ENCODE measurements around the gene KRCC1. TPM values are rescaled to one million over a fixed set of nuclear protein-coding genes. Genes with fewer than 3 reads are reported as not detected.
A peak's percentile ranks its signal among the peaks of the same experiment; 100 is the strongest.

KRCC1 gene
- total RNA-seq (10 to 100 TPM; 10.8 to 24.1 (median 18.7) TPM), polyA plus RNA-seq (10 to 100 TPM; 19.1 to 44.4 (median 20.1) TPM)
- long read RNA-seq, donor 1, transcript KRCC1-201 (4 exons, 1,753 nt): major isoform, 6 of 13 reads
- long read RNA-seq, donor 1, partial matches to known transcripts: 0 of 13 reads
- long read RNA-seq, donor 1, other reads (novel, unspliced or antisense): 7 of 13 reads
- long read RNA-seq, donor 2, transcript KRCC1-201 (4 exons, 1,753 nt): major isoform, 27 of 41 reads
- long read RNA-seq, donor 2, partial matches to known transcripts: 0 of 41 reads
- long read RNA-seq, donor 2, other reads (novel, unspliced or antisense): 14 of 41 reads

GRCh38 chr2:88055371-88056128, at the start of gene KRCC1:
TSS of gene KRCC1 (minus strand) at chr2:88055783. CDS start at chr2:88028563, 27,220 bp downstream.
- intact Hi-C loops (cut with DNase I): loop anchor here in 1 of 2 donors (5.0 kb wide), 2 partner anchors 42 to 132 kb away; no protein-coding TSS in a partner anchor
- DNase-seq: peak; percentile 96 to 98
- WGBS, 3 donors: 0% methylated on average over 58 to 77 of the region's 77 CpGs
- peak; percentile 95 to 96 (median 95) for ATAC-seq
- Histone ChIP-seq H3K36me3 (ENCODE audit: insufficient read depth in 1 of 2, low read depth in 1 of 2) (no peaks in the 10 kb centered on the region), H3K4me3 (peak within 1 kb of the TSS; percentile 91), H3K9me3 (no peaks in the 10 kb centered on the region), H3K4me1 (peaks cover 23% of the 10 kb centered on the region), H3K27me3 (ENCODE audit: insufficient read depth in 3 of 3, low read length in 2 of 3) (no peaks in the 10 kb centered on the region), H3K27ac (peak within 1 kb of the TSS; percentile 99)
- peak; percentile 7 for TF ChIP-seq CTCF (IDR thresholded peaks at IDR 0.05)

GRCh38 chr2:88100489-88100858, 44.9 kb upstream of the KRCC1 start:
- Histone ChIP-seq H3K9me3 (no peaks in the 10 kb centered on the region), H3K4me1 (peaks cover 11% of the 10 kb centered on the region), H3K27me3 (ENCODE audit: insufficient read depth in 3 of 3, low read length in 2 of 3) (no peaks in the 10 kb centered on the region), H3K36me3 (ENCODE audit: insufficient read depth in 1 of 2, low read depth in 1 of 2) (peaks cover 2 to 70% of the 10 kb centered on the region in 2 donors), H3K4me3 (peak overlapping the region; percentile 11), H3K27ac (peak overlapping the region; percentile 80)
- ATAC-seq (peak; percentile 83 to 88 (median 86)), DNase-seq (peak; percentile 28 to 82)
- intact Hi-C loops (cut with DNase I): loop anchor here in 1 of 2 donors (5.0 kb wide), 1 partner anchor 38 kb away; no protein-coding TSS in a partner anchor
- 28 to 38% (median 35%) methylated on average over 3 of the region's 3 CpGs for WGBS, 3 donors
- TF ChIP-seq CTCF (IDR thresholded peaks at IDR 0.05): no peak

GRCh38 chr2:88099798-88100488, 44.4 kb upstream of the KRCC1 start:
- Histone ChIP-seq H3K27ac (peak overlapping the region; percentile 80), H3K36me3 (ENCODE audit: insufficient read depth in 1 of 2, low read depth in 1 of 2) (peaks cover 2 to 70% of the 10 kb centered on the region in 2 donors), H3K4me1 (peaks cover 11% of the 10 kb centered on the region), H3K27me3 (ENCODE audit: insufficient read depth in 3 of 3, low read length in 2 of 3) (no peaks in the 10 kb centered on the region), H3K9me3 (no peaks in the 10 kb centered on the region), H3K4me3 (peak overlapping the region; percentile 11)
- intact Hi-C loops (cut with DNase I): loop anchor here (5.0 kb wide), 2 partner anchors 38 to 43 kb away; partner anchors contain the start of gene KRCC1 (in 1 of the 2)
- 20 to 30% (median 23%) methylated on average over 5 of the region's 5 CpGs for WGBS, 3 donors
- DNase-seq (peak in 1 of 2 donors; percentile 75), ATAC-seq (peak; percentile 80 to 84 (median 82))
- TF ChIP-seq CTCF (IDR thresholded peaks at IDR 0.05): no peak

- Histone ChIP-seq H3K9me3 (no peaks in the 10 kb centered on the region), H3K4me3 (no peak overlapping the region), H3K27me3 (ENCODE audit: insufficient read depth in 3 of 3, low read length in 2 of 3) (no peaks in the 10 kb centered on the region), H3K4me1 (peaks cover 11% of the 10 kb centered on the region), H3K27ac (peak overlapping the region; percentile 80), H3K36me3 (ENCODE audit: insufficient read depth in 1 of 2, low read depth in 1 of 2) (peaks cover 2 to 69% of the 10 kb centered on the region in 2 donors)
- no peak for DNase-seq
- ATAC-seq: no peak
- intact Hi-C loops (cut with DNase I): loop anchor here in 1 of 2 donors (5.0 kb wide), 1 partner anchor 41 kb away; the partner anchor contains the start of gene KRCC1
- no peak for TF ChIP-seq CTCF (IDR thresholded peaks at IDR 0.05)
Measured at GRCh38 chr2:88098558-88098900, 42.9 kb upstream of the KRCC1 start.
